GM23248 (cell line): Measurements from ENCODE around the gene NAA40.

Experiments used
- EZH2 ChIP-seq: fragments of 200-600 bp; sonication (generic); IDR thresholded peaks from 2 replicates; pipeline ENCODE4 v1.6.1; 2018; ENCODE audit warnings: antibody characterized with exemption, mild to moderate bottlenecking; ENCODE audit not compliant: insufficient read depth, poor library complexity, severe bottlenecking
- EZH2phosphoT487 ChIP-seq: fragments of 200-600 bp; sonication (generic); IDR thresholded peaks from 2 replicates; pipeline ENCODE4 v1.6.1; 2018; ENCODE audit warnings: antibody characterized with exemption, moderate library complexity, mild to moderate bottlenecking, low read depth; ENCODE audit not compliant: insufficient read depth

- TF ChIP-seq EZH2phosphoT487, result no peak
- TF ChIP-seq EZH2, result no peak
Measured at GRCh38 chr11:63919267-63920125, 19.3 kb upstream of the NAA40 start.
